Measurements from ENCODE around the gene SOAT1.

The SOAT1 gene

DNA sequence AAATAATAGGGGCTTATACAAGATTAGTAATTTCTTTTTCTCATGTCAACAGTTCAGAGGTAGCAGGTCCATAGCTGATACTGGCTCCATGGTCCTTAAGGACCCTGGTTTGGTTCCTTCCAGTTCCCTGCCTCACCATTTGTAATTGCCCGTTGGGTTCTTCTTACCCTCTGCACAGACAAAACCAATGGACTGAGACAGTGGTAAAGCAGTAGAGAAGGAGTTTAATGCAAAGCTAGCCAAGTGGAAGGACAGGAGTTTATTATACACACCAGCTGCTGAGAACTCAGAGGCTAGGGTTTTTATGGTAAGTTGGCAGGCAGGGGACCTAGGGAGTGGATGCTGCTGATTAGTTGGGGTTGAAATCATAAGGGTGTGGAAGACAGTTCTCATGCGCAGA is 36.3 kb downstream of the SOAT1 start:
- Histone ChIP-seq H3F3A (ENCODE audit: control insufficient read depth, insufficient read depth) (no peaks in the 10 kb centered on the region), H4K20me1 (ENCODE audit: control insufficient read depth, insufficient read depth, low read depth, low read length) (no peaks in the 10 kb centered on the region), H3K27ac (ENCODE audit: low read depth, low read length) (no peak overlapping the region), H3K79me2 (ENCODE audit: control insufficient read depth, low read length) (no peaks in the 10 kb centered on the region), H3K27me3 (ENCODE audit: control insufficient read depth, low read length) (no peaks in the 10 kb centered on the region), H3K4me2 (ENCODE audit: low read length) (no peak overlapping the region), H3K36me3 (ENCODE audit: control insufficient read depth, low read length) (peaks cover 6% of the 10 kb centered on the region; the same call in 1 of the 2 replicates), H3K9me2 (replicated peaks; ENCODE audit: control insufficient read depth, low read length) (no peaks in the 10 kb centered on the region), H3K9me3 (ENCODE audit: control insufficient read depth, insufficient read depth, low read length) (no peaks in the 10 kb centered on the region), H3K4me1 (ENCODE audit: control insufficient read depth, low read length) (no peaks in the 10 kb centered on the region), H3K4me3 (ENCODE audit: low read length) (no peak overlapping the region)
- no peak for TF ChIP-seq EZH2phosphoT487 (IDR thresholded peaks at IDR 0.05; ENCODE audit: borderline replicate concordance, low read length)
- TF ChIP-seq, protein P1, sequence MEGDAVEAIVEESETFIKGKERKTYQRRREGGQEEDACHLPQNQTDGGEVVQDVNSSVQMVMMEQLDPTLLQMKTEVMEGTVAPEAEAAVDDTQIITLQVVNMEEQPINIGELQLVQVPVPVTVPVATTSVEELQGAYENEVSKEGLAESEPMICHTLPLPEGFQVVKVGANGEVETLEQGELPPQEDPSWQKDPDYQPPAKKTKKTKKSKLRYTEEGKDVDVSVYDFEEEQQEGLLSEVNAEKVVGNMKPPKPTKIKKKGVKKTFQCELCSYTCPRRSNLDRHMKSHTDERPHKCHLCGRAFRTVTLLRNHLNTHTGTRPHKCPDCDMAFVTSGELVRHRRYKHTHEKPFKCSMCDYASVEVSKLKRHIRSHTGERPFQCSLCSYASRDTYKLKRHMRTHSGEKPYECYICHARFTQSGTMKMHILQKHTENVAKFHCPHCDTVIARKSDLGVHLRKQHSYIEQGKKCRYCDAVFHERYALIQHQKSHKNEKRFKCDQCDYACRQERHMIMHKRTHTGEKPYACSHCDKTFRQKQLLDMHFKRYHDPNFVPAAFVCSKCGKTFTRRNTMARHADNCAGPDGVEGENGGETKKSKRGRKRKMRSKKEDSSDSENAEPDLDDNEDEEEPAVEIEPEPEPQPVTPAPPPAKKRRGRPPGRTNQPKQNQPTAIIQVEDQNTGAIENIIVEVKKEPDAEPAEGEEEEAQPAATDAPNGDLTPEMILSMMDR (IDR thresholded peaks at IDR 0.05; ENCODE audit: low read depth, low read length, poor library complexity, severe bottlenecking) = no peak

DNA sequence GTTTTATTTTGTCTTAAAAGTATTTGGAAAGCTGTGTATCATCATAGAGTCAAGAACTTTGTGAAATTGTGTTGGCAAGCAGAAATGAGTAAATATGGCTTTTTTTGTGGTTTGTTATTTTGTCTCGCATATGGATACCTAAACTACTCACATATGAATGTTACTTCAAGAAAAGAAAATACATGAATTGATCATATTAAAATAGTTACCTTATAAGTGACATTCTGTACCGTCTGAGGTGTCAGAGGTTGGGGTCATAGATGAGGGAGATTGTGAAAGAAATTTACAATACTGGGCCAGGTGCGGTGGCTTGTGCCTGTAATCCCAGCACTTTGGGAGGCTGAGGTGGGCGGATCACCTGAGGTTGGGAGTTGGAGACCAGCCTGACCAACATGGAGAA is 40.8 kb downstream of the SOAT1 start:
- H3K79me2 ChIP-seq (ENCODE audit: control insufficient read depth, low read length) = no peaks in the 10 kb centered on the region
- TF ChIP-seq, protein P1 (IDR thresholded peaks at IDR 0.05; ENCODE audit: low read depth, low read length, poor library complexity, severe bottlenecking) = no peak
- no peak for TF ChIP-seq EZH2phosphoT487 (IDR thresholded peaks at IDR 0.05; ENCODE audit: borderline replicate concordance, low read length)
- no peak overlapping the region for H3K27ac ChIP-seq (ENCODE audit: low read depth, low read length)
- H3K9me2 ChIP-seq (replicated peaks; ENCODE audit: control insufficient read depth, low read length) = no peaks in the 10 kb centered on the region
- H4K20me1 ChIP-seq (ENCODE audit: control insufficient read depth, insufficient read depth, low read depth, low read length) = no peaks in the 10 kb centered on the region
- no peaks in the 10 kb centered on the region for H3F3A ChIP-seq (ENCODE audit: control insufficient read depth, insufficient read depth)
- H3K4me3 ChIP-seq (ENCODE audit: low read length) = no peak overlapping the region
- H3K9me3 ChIP-seq (ENCODE audit: control insufficient read depth, insufficient read depth, low read length) = no peaks in the 10 kb centered on the region
- no peaks in the 10 kb centered on the region for H3K27me3 ChIP-seq (ENCODE audit: control insufficient read depth, low read length)
- H3K4me2 ChIP-seq (ENCODE audit: low read length) = no peak overlapping the region
- H3K4me1 ChIP-seq (ENCODE audit: control insufficient read depth, low read length) = peaks cover 2% of the 10 kb centered on the region
- peaks cover 9% of the 10 kb centered on the region for H3K36me3 ChIP-seq (ENCODE audit: control insufficient read depth, low read length)

DNA sequence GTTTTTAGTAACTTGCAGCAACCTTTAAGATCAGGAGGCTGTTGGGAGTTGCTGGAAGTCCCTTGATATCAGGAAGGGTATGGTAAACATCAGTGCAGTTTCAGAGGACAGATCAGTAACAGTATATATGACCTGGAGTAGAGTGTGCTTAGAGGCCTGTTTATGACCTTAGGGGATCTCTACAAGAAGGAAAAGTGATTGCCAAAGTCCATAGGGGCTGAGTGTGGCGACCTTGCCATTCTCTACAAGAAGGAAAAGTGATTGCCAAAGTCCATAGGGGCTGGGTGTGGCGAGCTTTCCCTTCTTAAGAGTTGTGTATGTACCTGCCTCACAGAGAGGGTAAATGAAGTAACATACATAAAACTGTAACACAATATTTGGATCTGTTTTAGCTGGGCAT is 43.7 kb downstream of the SOAT1 start:
- Histone ChIP-seq H3K79me2 (ENCODE audit: control insufficient read depth, low read length) (no peaks in the 10 kb centered on the region), H3K9me2 (replicated peaks; ENCODE audit: control insufficient read depth, low read length) (no peaks in the 10 kb centered on the region), H3K4me3 (ENCODE audit: low read length) (no peak overlapping the region), H3K27ac (ENCODE audit: low read depth, low read length) (no peak overlapping the region), H3K9me3 (ENCODE audit: control insufficient read depth, insufficient read depth, low read length) (no peaks in the 10 kb centered on the region), H4K20me1 (ENCODE audit: control insufficient read depth, insufficient read depth, low read depth, low read length) (no peaks in the 10 kb centered on the region), H3F3A (ENCODE audit: control insufficient read depth, insufficient read depth) (no peaks in the 10 kb centered on the region), H3K4me1 (ENCODE audit: control insufficient read depth, low read length) (peaks cover 14% of the 10 kb centered on the region), H3K4me2 (ENCODE audit: low read length) (no peak overlapping the region), H3K27me3 (ENCODE audit: control insufficient read depth, low read length) (no peaks in the 10 kb centered on the region), H3K36me3 (ENCODE audit: control insufficient read depth, low read length) (peaks cover 20% of the 10 kb centered on the region)
- TF ChIP-seq, protein P1 (IDR thresholded peaks at IDR 0.05; ENCODE audit: low read depth, low read length, poor library complexity, severe bottlenecking) = no peak
